Fibroblast of lung (primary cell): ENCODE results near the gene SLC12A4.

ENCODE experiments used
- EZH2 ChIP-seq: IDR thresholded peaks from 2 replicates; pipeline ENCODE4 v1.5.1; 2012; ENCODE audit warnings: low read length, control low read depth, mild to moderate bottlenecking; ENCODE audit errors: missing control alignments
- TF ChIP-seq, protein P1 (sequence below), 2 donors: IDR thresholded peaks in 1 of 2; conservative IDR thresholded peaks in 1 of 2; 1 replicate in 1 of 2; 2 replicates in 1 of 2; pipeline ENCODE4 v1.5.1; 2011 to 2012; ENCODE audit warnings: low read length in 2 of 2, control low read depth in 1 of 2, inconsistent platforms in 1 of 2, low read depth in 1 of 2, mild to moderate bottlenecking in 1 of 2

DNA sequence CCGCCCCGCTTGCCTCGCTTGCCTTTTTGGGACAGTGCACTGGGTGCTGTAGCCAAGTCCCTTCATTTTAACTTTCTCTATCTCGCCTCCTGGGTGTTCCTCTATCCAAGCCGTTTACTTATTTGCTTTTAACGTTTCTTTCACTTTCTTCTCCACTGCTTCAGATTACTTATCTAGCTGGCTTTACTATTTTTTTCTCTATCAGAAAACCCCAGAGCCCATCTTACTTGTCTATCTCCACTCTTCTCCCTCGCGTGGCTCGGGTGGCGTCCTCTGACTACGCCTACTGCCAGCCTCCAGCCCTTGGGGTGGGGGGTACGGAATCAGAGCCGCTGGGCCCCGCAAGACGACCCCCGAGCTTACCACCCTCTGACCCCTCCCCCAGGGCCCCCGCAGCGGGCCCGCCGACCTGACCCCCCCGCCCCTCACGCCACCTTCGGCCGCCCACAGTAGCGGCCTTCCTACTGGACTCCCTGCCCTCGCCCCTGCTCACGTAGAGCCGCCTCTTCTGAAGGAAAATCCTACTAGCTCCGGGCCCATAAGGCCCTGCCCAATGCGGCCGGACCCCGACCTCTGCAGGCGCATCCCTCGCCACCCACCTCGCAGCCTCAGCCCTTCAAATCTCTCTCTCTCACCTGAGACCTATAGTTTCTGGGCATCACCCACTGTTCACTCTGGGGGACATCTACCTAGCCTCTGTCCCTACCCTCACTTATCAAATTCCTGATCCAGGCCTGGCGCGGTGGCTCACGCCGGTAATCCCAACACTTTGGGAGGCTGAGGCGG is 1.0 kb upstream of the SLC12A4 start:
- TF ChIP-seq, protein P1, sequence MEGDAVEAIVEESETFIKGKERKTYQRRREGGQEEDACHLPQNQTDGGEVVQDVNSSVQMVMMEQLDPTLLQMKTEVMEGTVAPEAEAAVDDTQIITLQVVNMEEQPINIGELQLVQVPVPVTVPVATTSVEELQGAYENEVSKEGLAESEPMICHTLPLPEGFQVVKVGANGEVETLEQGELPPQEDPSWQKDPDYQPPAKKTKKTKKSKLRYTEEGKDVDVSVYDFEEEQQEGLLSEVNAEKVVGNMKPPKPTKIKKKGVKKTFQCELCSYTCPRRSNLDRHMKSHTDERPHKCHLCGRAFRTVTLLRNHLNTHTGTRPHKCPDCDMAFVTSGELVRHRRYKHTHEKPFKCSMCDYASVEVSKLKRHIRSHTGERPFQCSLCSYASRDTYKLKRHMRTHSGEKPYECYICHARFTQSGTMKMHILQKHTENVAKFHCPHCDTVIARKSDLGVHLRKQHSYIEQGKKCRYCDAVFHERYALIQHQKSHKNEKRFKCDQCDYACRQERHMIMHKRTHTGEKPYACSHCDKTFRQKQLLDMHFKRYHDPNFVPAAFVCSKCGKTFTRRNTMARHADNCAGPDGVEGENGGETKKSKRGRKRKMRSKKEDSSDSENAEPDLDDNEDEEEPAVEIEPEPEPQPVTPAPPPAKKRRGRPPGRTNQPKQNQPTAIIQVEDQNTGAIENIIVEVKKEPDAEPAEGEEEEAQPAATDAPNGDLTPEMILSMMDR (conservative IDR thresholded peaks at IDR 0.05 in 1 of 2, IDR thresholded peaks at IDR 0.05 in 1 of 2; ENCODE audit: low read depth in 1 of 2, low read length in 2 of 2), result no peak
- TF ChIP-seq EZH2, result no peak
